ENCODE measurements around the gene FAM210B.
A peak's percentile ranks its signal among the peaks of the same experiment; 100 is the strongest.
"Not testable (repeated sequence)": the region's sequence is repeated elsewhere in the genome, so short reads cannot be mapped to it uniquely, and the experiment has no call there.

The FAM210B gene

GRCh38 chr20:56392881-56393482 is 34.2 kb downstream of the FAM210B start:
- no peak for DNase-seq (ENCODE audit: low read depth in 2 of 2)

GRCh38 chr20:56393653-56394052 is 34.9 kb downstream of the FAM210B start:
- no peak for DNase-seq (ENCODE audit: low read depth in 2 of 2)

DNA sequence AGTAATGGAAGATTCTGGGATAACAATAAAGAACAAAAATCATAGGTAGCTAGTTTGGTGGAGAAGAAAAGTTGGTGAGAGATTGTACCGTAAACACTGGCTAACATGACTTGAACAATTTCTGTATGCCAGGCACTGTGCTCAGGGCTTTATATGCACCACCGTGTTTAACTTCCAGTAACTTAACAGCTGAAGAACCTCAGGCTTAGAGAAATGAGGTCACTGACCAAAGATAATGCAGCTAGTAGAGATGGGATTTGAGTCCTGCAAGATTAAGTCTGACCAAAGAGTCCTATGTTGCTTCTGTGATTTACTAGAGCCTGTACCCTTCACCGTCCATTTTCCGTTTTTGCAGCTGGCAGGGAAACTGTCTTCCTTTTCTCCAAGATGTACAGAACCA is 36.4 kb downstream of the FAM210B start:
- DNase-seq (ENCODE audit: low read depth in 2 of 2): no peak

- DNase-seq (ENCODE audit: low read depth in 2 of 2): peak in 1 of 2 donors; percentile 65
These were observed 41.3 kb downstream of the FAM210B start for GRCh38 chr20:56400001-56400640.

DNA sequence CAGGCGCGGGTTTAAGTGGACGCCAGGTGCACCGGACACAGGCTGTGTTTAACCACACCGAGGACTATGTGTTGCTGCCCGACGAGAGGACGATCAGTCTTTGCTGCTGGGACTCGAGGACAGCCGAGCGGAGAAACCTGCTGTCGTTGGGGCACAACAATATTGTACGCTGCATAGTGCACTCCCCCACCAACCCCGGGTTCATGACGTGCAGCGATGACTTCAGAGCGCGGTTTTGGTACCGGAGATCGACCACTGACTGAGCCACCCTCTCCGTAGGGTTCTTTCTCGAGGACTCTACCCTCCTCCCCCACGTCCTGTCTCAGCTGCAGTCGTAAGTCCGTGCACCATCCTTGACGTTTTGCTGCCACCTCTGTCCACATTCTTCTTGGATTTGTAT is 44.7 kb downstream of the FAM210B start:
- DNase-seq (ENCODE audit: low read depth in 2 of 2): no peak

GRCh38 chr20:56405356-56405755 is 46.6 kb downstream of the FAM210B start:
- DNase-seq (ENCODE audit: low read depth in 2 of 2): not testable (repeated sequence)

DNA sequence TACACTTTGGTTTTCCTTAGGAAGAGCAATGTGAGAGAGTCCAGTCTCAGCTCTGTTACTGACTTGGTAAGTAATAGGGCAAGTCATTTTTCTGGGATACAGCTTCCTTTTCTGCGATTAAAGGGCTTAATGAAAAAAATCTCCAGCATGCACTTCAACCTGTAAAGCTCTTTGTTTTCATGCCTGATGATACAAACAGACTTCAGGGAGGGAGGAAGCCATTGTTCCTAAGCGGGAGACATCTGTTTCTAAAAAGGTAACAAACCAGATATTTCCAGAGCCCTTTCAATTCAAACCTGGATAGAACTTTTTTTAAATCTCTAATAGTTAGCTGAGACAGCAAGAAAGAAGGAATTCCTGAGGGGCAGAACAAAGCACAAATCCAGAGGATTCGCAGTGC is 48.1 kb downstream of the FAM210B start:
- no peak for DNase-seq (ENCODE audit: low read depth in 2 of 2)

- no peak for DNase-seq (ENCODE audit: low read depth in 2 of 2)
These were observed 50.7 kb downstream of the FAM210B start for GRCh38 chr20:56409521-56409920.

- no peak for DNase-seq (ENCODE audit: low read depth in 2 of 2)
These were observed 51.2 kb downstream of the FAM210B start for GRCh38 chr20:56409956-56410355.

- DNase-seq (ENCODE audit: low read depth in 2 of 2): not testable (repeated sequence)
These were observed 52.5 kb downstream of the FAM210B start for GRCh38 chr20:56411287-56411686.

DNA sequence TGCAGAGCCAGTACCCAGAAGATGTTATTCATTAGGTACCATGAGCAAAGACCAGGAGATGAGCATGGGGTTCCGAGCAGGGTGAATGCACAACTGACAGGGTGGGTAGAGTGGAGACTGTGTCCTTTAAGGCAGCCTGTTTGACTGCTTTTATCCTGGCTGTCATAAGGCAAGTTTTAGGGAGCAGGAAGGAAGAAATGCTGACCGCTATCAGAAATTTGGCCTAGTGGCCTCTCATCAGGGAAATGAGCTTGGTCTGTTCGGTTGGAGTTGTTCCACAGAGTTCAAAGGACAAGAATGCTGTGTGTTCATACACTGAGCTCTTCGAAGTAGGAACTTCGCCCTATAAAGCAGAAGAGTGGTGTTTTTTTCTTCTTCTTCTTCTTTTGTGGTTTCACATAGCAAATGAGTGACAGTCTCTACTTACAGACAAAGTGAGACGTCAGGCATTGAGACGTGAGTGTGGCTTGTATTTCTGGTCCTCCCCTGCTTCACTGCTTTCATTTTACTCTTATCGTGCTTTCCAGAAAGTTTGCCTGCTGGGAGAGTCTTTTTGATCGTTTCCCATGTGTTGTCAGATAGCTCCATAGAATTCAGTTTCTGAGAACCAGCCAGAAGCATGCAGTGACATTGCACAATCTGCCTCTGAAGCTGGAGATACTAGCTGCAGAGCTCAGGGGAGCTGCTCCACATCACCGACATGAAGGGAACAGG is 53.1 kb downstream of the FAM210B start, which contains the start of gene CASS4:
TSS of gene CASS4 (plus strand) at position 502 of the 714 bp plus-strand sequence. CDS start at position 701, 199 bp downstream.
- DNase-seq (ENCODE audit: low read depth in 2 of 2): no peak

- DNase-seq (ENCODE audit: low read depth in 2 of 2): no peak
These were observed 53.7 kb downstream of the FAM210B start for GRCh38 chr20:56412473-56412790.

DNA sequence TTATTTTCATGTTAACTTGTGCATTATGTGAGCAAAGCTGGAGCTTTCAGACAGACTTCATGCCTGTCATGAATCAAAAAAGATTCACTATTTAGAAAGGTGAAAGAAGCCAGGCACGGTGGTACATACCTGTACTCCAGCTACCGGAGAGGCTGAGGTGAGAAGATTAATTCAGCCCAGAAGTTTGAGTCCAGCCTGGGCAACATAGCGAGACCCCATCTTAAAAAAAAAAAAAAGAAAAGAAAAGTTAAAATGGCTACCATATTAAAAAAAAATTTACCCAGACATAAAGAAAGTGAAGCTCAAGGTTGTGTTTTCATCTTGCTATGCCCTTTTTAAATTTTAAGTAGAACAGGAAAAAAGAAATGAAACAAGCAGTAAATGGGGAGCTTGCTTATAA is 54.2 kb downstream of the FAM210B start:
- DNase-seq (ENCODE audit: low read depth in 2 of 2): no peak

DNA sequence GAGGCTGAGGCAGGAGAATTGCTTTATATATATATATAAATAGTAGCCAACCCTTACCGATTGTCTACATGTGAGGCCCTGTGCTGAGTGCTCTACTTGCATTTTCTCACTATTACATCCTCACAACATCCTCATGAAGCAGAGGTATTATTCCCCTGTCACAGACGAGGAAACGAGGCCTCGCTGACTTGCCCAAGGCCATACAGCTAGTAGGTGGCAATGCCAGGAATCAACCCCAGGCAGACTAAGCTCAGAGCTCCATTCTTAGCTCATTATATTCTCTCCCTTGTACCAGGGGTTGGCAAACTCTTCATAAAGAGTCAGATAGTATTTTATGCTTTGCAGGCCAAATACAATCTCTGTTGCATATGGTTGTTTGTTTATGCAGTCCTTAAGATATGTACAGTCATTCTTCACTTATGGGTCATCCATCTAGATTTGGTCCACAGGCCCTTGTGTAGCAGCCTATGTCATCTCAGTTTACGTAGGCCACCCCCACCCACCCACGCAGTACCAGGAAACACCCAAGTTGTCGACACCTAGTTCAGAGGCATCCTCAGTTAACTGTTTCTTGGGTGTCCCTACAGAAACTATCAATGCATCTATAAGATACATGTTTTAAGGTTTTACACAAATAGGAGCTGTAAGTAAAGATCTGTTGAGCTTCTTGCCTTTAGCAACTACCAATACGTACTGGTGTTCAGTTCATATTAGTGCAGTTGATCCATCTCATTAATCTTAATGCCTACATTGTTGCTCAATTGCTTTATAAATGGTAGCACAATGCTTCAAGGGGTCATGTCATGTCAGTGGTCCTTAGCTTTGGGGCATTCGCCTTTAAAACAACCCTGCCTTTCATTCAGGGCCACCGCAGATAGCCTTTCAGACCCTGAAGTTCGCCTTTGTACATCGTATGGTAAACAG is 56.3 kb downstream of the FAM210B start:
- DNase-seq (ENCODE audit: low read depth in 2 of 2): peak in 1 of 2 donors; percentile 26

DNA sequence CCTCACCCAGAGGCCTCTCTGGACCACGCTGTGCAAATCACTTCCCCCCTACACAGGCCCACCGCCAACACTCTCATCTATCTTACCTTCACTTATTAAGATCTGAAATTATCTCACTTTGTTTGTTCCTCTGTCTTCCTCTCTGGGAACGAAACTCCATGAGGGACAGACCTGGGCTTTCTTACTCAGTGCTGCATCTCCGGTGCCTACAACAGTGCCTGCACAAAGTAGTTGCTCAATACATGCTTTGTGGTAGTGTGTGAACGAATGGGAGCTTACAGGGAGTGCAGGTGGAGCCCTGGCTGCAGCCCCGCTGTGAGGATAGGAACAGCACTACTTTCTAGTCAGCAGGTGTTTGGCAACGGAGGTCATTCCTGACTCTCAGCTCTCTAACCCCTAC is 58.6 kb downstream of the FAM210B start:
- DNase-seq (ENCODE audit: low read depth in 2 of 2): no peak

- no peak for DNase-seq (ENCODE audit: low read depth in 2 of 2)
These were observed 59.1 kb downstream of the FAM210B start for GRCh38 chr20:56417911-56418310.

Measured in stimulated activated CD4-positive, alpha-beta T cell treated with anti-CD3 and anti-CD28 coated beads, Interleukin-1b, Interleukin-23, amount 100 ng/mL, for 4 hours (primary cell).